NOMO-1 treated with DMSO at 0.1 percent for 48 hours (cell line): ENCODE measurements around the gene TENM4.

Experiments used
- DNase-seq: peaks from one replicate; lab custom pipeline; 2025; ENCODE audit not compliant: unreplicated experiment; lab: John Stamatoyannopoulos, UW

TENM4 gene

DNA sequence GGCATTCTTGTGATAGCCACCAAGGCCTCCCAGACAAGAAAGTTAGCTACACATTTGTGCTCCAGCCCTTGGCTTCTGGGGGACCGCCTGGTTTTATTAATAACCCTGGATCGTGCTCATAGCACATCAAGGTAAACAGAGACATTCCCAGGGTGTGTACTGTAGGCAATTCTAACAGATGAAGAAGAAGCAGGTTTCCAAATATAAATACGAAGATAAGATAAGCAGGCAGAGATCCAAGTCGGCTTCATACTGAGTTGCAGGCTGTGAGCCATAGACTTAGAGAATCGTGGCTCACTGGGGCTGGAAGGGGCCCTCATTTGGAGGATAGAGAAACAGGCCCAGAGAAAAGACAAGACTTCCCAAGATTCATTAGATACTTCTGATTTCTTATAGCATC is 131.4 kb downstream of the TENM4 start:
- DNase-seq = no peak

DNA sequence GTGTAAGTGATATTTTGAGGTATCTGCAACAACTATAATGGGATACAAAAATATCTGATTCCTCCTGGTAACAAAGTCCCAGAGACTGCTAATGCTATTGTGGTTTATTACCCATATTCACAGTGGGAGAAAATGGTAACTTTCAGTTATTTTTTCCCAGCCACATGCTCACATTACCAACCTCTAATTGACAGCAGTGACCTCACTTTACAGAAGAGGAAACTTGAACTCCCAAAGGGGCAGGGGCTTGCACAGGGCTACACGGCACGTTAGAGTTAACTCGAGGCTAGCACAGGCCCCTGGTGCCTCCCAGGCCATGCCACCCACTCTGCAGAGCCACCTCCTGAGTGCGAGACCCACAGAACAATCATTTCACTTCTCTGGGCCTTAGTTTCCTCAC is 132.4 kb downstream of the TENM4 start:
- DNase-seq = no peak

DNA sequence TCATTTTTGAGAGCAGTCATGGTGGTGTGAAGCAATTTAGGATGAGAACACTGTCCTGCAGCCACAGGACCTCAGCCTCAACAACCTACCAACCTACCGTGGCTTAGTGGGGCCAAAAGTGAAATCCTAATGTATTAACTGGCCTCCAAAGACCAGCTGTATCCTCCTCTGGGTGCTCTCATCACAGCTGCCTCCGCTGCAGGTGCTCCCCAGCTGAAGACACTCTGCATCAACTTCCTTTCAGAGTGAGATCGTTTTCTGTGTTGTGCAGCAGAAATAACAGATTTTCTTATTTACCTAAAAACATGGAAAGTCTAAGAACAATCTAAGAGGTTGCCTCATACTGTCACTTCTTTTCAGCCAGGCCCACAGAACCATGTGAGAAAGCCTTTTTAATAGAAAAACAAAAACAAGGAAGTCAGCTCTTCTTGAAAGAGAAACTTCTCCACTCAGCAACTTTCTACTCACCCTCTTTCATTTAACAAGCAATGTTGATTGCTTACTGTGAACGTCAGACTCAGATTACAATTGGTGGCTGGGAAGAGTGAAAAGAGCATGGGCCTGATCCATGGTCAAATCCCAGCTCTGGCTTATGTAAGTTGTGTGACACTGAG is 136.1 kb downstream of the TENM4 start:
- DNase-seq = peak; percentile 32

DNA sequence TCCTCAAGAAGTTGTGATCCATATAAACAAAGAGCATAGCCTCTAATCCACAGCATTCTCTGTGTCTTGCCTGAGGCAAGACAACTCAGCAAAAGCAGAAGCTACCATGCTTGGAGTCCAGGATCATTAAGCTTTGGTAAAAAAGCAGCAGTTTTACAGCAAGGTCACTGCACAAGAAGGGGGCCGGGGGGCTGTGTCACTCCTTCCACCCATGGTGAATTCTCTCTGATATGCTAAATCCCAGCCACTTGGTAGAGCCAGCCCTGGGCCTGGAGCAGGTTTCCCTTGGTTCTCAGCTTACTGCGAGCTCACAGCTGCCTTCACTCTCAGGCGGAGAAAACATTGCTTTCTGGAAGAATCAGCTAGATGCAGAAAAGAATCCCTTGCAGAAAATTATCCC is 144.7 kb downstream of the TENM4 start:
- DNase-seq = no peak

DNA sequence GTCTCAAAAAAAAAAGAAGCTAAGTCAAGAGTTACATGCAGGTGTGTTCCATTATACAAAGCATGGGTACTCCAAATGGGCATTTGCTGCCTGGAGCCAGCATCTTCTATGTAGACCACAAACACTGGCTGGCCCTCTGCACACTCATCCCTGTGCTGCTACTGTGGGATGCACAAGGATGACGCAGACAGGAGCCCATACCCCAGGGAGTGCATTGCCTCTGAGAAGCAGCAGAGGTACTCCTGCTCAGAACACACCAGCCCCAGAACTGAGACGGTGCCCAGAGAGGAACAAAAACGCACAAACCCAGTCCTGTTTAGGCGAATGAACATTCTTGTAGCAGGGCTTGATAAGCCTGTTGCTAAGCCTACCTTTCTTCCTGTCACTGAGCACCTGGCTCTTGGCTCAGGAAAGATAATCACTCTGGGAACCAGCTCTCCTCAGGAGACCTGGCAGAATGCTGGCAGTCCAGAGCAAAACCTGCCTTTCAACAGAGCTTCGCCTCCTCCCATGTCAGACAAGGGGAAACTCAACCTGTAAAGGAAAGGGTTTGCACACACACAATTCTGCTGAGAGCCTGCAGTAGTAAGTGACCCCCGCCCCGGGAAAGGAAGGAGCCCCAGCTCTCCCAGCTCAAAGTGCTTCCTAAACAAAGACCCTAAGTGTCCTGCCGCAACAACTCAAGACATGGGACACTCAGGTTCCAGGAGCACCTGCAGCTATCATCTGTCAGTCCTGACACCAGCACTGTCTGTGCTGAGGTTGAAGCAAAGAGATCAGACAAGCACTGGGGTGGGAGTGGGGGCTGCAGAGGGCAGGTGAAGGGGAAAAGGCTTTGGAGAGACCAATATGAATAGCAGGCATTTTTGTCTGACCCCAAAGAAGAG is 145.7 kb downstream of the TENM4 start:
- no peak for DNase-seq

DNA sequence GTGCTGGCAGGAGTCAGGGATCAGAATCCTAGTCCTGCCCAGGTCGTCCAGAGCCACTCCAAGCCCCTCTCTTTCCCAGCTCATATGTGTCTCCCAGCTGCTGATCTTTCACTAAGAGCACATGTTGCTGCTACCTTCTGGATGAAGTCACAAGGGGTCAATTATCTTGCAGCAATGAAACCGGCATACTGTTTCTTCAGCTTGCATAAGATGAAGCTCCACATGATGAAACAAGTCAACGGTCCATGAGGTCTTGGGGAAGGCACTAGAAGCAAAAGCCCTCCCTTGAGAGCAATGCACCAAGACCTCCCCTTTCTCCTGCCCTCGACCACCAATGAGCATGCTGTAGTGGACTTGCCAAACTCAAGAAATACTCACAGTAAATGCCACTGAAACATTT is 148.9 kb downstream of the TENM4 start:
- peak; percentile 78 for DNase-seq

DNA sequence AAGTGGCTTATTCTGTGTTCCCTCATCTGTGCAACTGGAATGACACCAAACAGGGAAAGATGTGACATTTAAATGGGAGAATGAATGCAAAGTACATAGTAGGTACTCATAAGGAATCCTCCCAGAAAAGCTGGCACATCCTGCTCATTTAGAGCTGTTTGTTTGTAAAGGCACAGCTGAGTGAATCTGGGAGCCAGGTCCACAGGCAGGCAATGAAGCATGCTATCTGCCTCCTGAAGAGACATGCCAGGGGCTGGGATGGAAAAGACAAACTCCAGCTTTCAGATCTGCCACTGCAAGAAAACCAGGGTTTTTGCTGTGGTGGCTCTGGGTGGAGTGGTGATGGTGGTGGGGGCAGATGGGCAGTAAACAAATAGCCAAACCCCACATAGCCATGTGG is 150.1 kb downstream of the TENM4 start:
- DNase-seq = no peak

DNA sequence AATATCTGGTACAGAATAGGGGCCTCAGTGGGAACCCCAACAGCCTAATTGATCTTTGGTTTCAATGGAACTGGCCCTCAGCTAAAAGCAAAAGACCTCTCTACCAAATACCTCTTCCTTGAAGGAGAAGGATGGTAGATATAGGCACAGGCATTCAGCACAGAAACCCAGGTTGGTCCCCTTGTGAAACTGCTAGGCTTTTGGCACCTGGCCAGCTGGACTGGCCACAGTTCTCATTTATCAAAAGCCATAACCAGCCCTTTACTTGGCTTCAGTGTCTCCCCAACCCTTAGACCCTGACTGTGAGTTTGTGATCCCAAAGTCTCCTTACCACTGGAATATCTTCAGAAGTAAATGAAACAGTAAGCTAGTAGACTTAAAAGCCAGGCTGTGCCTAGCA is 152.9 kb downstream of the TENM4 start:
- DNase-seq = no peak

DNA sequence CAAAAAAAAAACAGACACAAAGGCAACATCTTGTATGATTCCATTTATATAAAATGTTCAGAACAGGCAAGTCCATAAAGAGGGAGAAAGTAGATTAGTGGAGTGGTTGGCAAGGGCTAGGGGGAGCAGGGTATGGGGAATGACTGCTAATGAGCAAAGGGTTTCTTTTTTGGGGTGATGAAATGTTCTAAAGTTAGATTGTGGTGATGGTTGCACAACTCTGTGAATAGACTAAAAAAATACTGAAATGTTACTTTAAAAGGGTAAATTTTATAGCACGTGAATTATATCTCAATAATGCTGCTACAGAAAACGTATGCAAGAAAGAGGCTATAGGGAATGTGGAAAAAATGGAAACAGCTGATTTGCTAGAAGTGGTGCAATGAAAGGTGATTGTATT is 155.1 kb downstream of the TENM4 start:
- peak; percentile 79 for DNase-seq

DNA sequence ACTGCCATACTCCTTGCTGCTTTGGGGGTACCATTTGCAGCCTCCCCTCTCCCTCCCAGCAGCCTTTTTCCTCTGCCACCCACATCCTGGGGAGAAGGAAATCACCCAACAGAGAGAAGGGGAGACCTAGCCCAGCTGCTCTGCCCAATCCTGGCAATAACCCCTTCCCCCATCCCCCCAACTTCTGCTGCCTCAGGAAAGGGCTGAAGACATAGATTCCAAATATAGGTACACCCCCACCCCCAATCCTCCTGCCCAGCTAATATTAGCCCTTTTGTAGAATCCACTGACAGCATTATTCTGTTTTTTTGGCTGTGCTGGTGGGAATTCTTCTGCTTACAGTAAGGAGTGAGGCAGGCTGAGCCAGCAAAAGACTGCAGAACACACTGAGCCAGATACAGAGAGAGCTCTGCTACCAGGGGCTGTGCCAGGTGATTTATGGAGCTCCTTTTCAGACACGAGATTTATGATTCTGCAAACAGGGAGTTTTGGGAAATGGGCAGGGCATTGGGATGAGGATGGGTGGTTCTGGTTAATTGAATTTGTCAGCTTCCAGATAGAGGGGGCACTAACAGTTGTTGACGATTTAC is 164.0 kb downstream of the TENM4 start:
- no peak for DNase-seq

DNA sequence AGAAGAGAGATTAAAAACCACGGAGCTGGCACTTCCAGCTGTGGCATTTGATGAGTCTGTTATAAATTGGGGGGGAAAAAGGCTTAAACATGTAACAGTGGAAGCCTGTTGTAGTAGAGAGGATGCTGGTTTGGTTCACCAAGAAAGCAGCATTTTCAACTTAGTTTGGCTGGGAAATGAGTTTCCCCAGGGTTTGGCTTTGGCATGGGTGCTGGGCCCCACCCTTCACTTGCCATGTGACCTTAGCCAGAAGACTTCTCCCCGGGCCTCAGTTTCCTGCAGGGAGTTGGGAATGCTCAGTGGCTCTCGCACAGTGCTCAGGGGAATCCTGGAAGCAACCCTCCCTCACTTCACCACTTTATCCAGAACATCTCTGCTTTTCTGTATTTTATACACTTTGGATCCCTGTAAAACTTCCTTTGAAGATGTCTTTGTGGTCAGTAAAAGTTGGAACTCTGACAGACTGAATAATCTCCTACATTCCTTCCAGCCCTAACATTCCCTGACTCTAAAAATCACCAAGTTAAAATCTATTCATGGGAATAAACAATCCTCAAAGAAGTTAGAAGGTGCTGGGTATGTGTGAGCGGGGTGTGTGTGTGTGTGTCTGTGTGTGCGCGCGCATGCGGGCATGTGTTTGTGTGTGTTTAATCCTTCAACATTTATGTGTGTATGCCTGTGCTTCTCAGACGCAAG is 166.0 kb downstream of the TENM4 start:
- DNase-seq = no peak

DNA sequence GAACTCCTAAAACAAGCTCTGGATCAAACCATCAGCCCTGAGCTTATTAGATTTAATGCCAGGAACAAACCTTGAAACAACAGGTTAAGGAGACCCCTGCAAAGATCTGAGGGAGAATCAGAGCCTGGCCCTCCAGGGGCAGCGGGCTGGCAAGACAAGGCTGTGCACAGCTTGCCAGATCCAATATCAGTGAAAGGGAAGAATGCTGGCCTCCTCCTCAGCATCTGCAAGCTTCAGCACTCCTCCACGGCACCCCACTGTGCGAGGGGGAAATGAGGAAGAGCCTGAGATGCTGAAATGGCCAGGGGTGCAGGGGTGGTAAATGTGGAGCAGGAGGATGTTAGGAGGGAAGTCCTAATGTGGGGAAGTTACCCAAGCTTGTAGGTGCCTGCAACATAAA is 167.0 kb downstream of the TENM4 start:
- DNase-seq = peak; percentile 17

DNA sequence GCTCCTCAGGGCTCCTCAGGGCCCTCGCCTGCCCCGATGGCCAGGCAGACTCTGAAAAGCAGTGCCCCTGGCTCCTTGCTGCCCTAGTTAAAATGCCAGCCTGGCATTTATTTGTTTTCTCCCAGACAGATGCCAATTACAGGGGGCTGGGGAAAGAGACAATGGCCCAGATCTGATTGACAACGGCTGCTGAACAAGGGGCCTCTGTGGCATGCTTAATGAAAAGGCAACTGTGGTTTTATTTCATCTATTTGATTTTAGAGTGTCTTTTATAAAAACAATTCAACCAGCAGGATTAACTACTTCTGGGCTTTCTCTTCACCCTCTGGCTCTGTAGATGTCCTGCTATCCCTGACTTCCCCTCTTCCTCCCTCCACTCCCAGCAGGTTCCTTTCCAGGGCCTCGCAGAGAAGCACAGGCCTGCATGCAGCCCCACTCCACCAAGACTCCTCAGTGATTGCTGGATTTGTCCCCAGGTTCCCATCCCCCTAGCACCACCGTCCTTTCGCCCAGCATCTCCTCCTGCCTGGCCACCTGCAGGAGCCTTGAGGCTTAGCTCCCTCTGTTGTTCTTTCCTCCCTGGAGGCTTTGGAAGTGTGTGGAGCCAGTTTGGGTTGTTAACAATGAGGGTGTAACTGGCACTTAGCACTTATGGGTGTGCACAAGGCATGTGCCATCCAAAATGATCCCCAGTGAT is 171.1 kb downstream of the TENM4 start:
- DNase-seq = no peak

DNA sequence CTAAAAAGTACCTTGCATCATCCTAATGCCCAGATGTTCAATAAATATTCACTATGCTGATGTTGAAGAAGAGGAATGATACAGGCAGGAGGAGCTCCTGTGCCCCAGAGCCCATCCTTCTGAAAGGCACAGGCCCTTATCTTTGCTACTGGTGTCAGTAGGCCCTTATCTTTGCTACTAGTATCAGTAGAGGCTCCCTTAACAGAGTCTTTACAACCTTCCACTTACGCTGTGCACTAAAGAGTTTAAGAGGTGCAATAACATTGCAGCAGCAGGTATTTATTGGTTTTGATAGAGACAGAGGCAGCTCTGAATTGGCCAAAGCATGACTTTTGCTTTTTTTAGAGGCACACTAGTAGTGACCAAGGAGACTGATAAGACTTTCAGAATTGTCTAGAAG is 174.4 kb downstream of the TENM4 start:
- no peak for DNase-seq

DNA sequence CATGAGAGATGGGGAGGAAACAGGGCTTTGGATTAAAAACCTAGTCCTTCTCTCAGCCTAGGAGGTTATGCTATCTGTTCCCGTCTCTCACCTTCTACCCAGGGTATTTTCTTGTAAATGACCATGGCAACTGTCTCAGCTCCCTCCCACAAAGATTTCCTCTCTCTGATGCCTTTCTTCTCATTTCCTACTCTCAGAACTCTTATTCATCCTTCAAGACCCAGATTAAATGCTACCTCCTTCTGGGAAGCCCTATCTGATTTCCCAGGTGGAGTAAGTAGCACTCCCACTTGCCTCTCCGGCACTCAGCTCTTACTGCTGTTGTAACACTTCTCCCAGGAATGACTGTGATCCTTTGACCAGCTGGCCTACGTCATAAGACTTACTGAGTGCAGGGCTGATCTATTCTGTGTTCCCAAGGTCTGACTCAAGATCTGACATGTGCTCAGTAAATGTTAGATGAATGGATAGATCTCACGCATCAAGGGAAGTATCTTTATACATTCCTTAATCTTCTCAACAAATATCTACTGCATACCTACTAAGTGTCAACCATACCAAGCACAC is 175.0 kb downstream of the TENM4 start:
- DNase-seq = no peak

DNA sequence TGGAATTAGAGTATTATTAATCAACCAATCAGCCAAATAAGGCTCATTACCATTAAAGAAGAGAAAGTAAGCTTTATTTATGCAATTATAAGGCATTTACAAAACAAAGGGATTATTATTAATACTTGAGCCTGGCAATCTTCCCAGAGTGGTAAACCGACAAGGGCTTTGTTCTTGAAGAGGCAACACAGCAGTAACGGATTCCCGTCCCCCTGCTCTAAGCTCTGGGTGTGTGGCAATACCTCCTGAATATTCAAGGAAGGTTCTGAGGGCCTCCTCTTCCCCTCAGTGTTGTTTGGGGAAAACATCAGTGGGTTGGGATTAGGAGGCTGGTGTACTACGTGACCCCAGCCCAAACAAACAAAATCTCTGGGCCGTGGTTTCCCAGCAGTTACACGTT is 176.5 kb downstream of the TENM4 start:
- no peak for DNase-seq

DNA sequence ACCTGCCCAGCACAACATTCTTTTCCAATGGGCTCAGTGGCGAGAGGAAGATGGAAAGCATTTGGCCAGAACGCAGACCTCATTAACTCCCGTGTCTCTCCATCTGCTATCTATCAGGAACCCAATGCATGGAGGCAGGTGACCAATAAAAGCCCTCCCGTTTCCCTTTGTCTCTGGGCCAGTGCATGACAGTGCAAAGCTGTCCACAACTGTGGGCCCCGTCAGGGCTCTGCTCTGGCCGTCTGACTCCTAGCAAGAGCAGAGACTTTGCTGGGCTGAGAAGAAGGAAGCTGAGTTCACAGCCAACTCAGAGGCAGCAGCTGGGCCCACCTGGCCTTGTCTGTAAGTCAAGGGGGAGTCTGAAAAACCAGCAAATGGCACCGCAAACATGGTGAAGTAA is 177.8 kb downstream of the TENM4 start:
- no peak for DNase-seq

DNA sequence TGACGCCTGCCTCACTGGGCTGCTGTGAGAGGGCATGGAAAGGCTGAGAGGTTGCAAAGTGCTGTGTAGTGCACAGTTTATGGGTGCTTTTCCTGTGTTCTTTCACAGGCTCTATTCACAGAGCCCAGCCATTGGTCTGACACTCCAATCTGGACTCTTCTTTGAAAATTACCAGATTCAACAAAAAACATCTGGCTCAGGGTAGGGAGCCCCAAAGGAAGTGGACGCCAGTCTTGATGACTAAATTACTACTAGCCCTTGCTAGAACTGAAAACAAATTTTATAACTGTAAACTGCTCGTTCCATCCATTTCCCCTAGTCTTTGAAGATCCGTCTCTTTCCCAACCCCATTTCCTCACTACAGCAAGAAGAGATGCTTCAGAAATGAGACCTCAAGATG is 178.6 kb downstream of the TENM4 start:
- no peak for DNase-seq

DNA sequence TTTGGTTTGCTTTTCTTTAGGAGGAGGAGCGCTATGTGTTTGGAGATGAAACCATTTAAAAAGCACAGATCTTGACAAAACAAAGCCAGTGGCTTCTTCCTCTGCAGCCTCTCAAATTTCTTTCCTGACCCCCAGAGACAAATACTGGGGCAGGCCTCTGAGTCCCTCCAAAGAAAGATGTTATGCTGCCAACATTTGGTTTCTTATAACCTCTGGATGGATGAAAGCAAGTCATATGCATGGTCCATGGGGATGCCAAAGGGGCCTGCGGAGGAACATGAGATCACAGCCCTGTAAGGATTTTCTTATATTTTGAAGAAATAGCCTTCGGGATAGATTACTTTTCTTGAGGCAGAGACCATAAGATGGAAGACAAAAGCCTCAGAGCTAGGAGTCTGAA is 179.1 kb downstream of the TENM4 start:
- DNase-seq = no peak

DNA sequence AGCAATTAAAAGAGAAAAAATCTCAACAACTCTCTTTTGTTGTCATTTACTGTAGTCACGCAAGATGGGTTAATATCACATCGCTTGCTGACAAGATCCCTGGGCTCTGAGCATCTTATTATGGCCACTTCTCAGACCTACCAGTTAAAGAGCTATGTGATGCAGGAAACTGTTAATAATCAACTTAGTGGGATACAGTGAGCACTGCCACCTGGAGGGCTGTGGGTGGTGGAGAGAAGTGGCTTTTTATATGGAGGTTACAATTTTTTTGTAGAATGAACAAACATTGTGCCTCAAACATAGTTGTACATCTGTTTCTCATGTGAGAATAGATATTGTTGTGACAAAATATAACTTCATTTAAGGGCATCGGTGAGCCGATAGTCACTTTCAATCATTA is 181.0 kb downstream of the TENM4 start:
- DNase-seq = no peak

DNA sequence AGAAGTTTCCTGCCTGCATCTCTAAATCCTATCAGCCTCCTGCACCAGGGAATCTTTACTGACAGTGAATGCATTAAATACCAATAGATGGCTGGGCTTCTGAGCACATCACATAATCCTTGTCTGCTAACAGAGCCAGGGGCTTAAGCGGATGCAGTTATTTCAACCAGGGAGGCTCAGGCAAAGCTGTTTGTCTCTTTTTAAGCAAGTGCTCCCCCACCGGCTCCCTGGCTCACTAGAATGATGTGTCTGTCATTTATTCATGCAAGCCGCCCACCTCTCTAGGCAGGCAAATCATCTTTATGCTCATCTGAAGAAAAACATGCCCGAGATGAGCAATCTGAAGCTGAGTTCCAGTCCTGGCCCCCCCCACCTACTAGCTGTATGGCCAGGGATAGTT is 182.3 kb downstream of the TENM4 start:
- DNase-seq = no peak
